ENCODE results near the gene FBXW10B. TPM values are rescaled to one million over a fixed set of nuclear protein-coding genes. Genes with fewer than 3 reads are reported as not detected.
"Not testable (repeated sequence)": the region's sequence is repeated elsewhere in the genome, so short reads cannot be mapped to it uniquely, and the experiment has no call there.

FBXW10B gene
- total and polyA plus RNA-seq, 2 donors (not counting 1 experiment from before 2014, with no cell fraction given): 0.10 to 0.76 TPM

- intact Hi-C loops (cut with micrococcal nuclease); H3K4me3 Mint-ChIP-seq; H3K4me3 ChIP-seq (ENCODE audit: control extremely low read depth in 1 of 5, extremely low read depth in 1 of 5, insufficient read depth in 1 of 5, low read depth in 2 of 5, low read length in 4 of 5); H3K27ac Mint-ChIP-seq; DNase-seq; H3K79me2 ChIP-seq (ENCODE audit: control insufficient read depth, insufficient read depth, low read length); H3K4me2 ChIP-seq (replicated peaks; ENCODE audit: low read depth, low read length, poor library complexity, severe bottlenecking); POLR2A ChIA-PET; H3K9me3 ChIP-seq (ENCODE audit: control extremely low read depth in 1 of 3, control insufficient read depth in 2 of 3, insufficient read depth in 1 of 3, low read length in 2 of 3); H3K4me1 ChIP-seq (ENCODE audit: control insufficient read depth in 2 of 2, insufficient read depth in 2 of 2, low read length in 2 of 2); H2AFZ ChIP-seq (ENCODE audit: insufficient read depth, low read depth, low read length, poor library complexity, severe bottlenecking); CTCF ChIA-PET; H4K20me1 ChIP-seq (ENCODE audit: control insufficient read depth, insufficient read depth, low read length, poor library complexity, severe bottlenecking); H3K9ac ChIP-seq (ENCODE audit: low read length); H3K36me3 ChIP-seq (replicated peaks in 1 of 2; ENCODE audit: control extremely low read depth in 1 of 2, control insufficient read depth in 1 of 2, extremely low read depth in 1 of 2, insufficient read depth in 2 of 2, low read length in 1 of 2); H3K9me3 Mint-ChIP-seq (ENCODE audit: insufficient read depth); H3K27ac ChIP-seq (ENCODE audit: low read length in 2 of 2); ATAC-seq (ENCODE audit: low read depth): not testable (repeated sequence)
- WGBS (ENCODE audit: insufficient coverage): no CpG with 5 or more reads among the region's 8 CpGs
- peaks cover 23% of the 10 kb centered on the region for H3K27me3 Mint-ChIP-seq
- H3K4me1 Mint-ChIP-seq: peaks cover 12% of the 10 kb centered on the region
- H3K27me3 ChIP-seq (replicated peaks in 1 of 4; ENCODE audit: control extremely low read depth in 1 of 4, control insufficient read depth in 3 of 4, insufficient read depth in 4 of 4, low read length in 3 of 4): peaks cover 0 to 41% (median 10%) of the 10 kb centered on the region in 4 experiments
Observed at GRCh38 chr17:15592960-15593359, 26.5 kb downstream of the FBXW10B start.

- WGBS (ENCODE audit: insufficient coverage): 0% methylated on average over 1 of the region's 5 CpGs
- intact Hi-C loops (cut with micrococcal nuclease); H3K4me3 ChIP-seq (ENCODE audit: control extremely low read depth in 1 of 5, extremely low read depth in 1 of 5, insufficient read depth in 1 of 5, low read depth in 2 of 5, low read length in 4 of 5); H3K36me3 ChIP-seq (replicated peaks in 1 of 2; ENCODE audit: control extremely low read depth in 1 of 2, control insufficient read depth in 1 of 2, extremely low read depth in 1 of 2, insufficient read depth in 2 of 2, low read length in 1 of 2); ATAC-seq (ENCODE audit: low read depth); H3K27ac Mint-ChIP-seq; CTCF ChIA-PET; H3K4me1 ChIP-seq (ENCODE audit: control insufficient read depth in 2 of 2, insufficient read depth in 2 of 2, low read length in 2 of 2); POLR2A ChIA-PET; H3K9ac ChIP-seq (ENCODE audit: low read length); H3K9me3 ChIP-seq (ENCODE audit: control extremely low read depth in 1 of 3, control insufficient read depth in 2 of 3, insufficient read depth in 1 of 3, low read length in 2 of 3); H4K20me1 ChIP-seq (ENCODE audit: control insufficient read depth, insufficient read depth, low read length, poor library complexity, severe bottlenecking); DNase-seq; H3K27ac ChIP-seq (ENCODE audit: low read length in 2 of 2); H3K9me3 Mint-ChIP-seq (ENCODE audit: insufficient read depth); H3K79me2 ChIP-seq (ENCODE audit: control insufficient read depth, insufficient read depth, low read length); H3K4me2 ChIP-seq (replicated peaks; ENCODE audit: low read depth, low read length, poor library complexity, severe bottlenecking); H2AFZ ChIP-seq (ENCODE audit: insufficient read depth, low read depth, low read length, poor library complexity, severe bottlenecking); H3K4me3 Mint-ChIP-seq: not testable (repeated sequence)
- peaks cover 28% of the 10 kb centered on the region for H3K27me3 Mint-ChIP-seq
- peaks cover 0 to 40% (median 11%) of the 10 kb centered on the region in 4 experiments for H3K27me3 ChIP-seq (replicated peaks in 1 of 4; ENCODE audit: control extremely low read depth in 1 of 4, control insufficient read depth in 3 of 4, insufficient read depth in 4 of 4, low read length in 3 of 4)
- H3K4me1 Mint-ChIP-seq: peaks cover 12% of the 10 kb centered on the region
Observed at GRCh38 chr17:15591986-15592385, 27.5 kb downstream of the FBXW10B start.

GRCh38 chr17:15590844-15591243 lies 28.7 kb downstream of the FBXW10B start:
- H3K9me3 ChIP-seq (ENCODE audit: control extremely low read depth in 1 of 3, control insufficient read depth in 2 of 3, insufficient read depth in 1 of 3, low read length in 2 of 3); H3K36me3 ChIP-seq (replicated peaks in 1 of 2; ENCODE audit: control extremely low read depth in 1 of 2, control insufficient read depth in 1 of 2, extremely low read depth in 1 of 2, insufficient read depth in 2 of 2, low read length in 1 of 2); H3K27ac ChIP-seq (ENCODE audit: low read length in 2 of 2); H3K4me3 ChIP-seq (ENCODE audit: control extremely low read depth in 1 of 5, extremely low read depth in 1 of 5, insufficient read depth in 1 of 5, low read depth in 2 of 5, low read length in 4 of 5); H3K79me2 ChIP-seq (ENCODE audit: control insufficient read depth, insufficient read depth, low read length); H4K20me1 ChIP-seq (ENCODE audit: control insufficient read depth, insufficient read depth, low read length, poor library complexity, severe bottlenecking); H3K9ac ChIP-seq (ENCODE audit: low read length); DNase-seq; H3K4me2 ChIP-seq (replicated peaks; ENCODE audit: low read depth, low read length, poor library complexity, severe bottlenecking); H3K4me1 ChIP-seq (ENCODE audit: control insufficient read depth in 2 of 2, insufficient read depth in 2 of 2, low read length in 2 of 2); intact Hi-C loops (cut with micrococcal nuclease); CTCF ChIA-PET; H3K9me3 Mint-ChIP-seq (ENCODE audit: insufficient read depth); ATAC-seq (ENCODE audit: low read depth); POLR2A ChIA-PET; H2AFZ ChIP-seq (ENCODE audit: insufficient read depth, low read depth, low read length, poor library complexity, severe bottlenecking); H3K27ac Mint-ChIP-seq; H3K4me3 Mint-ChIP-seq: not testable (repeated sequence)
- H3K27me3 ChIP-seq (replicated peaks in 1 of 4; ENCODE audit: control extremely low read depth in 1 of 4, control insufficient read depth in 3 of 4, insufficient read depth in 4 of 4, low read length in 3 of 4): peaks cover 0 to 42% (median 13%) of the 10 kb centered on the region in 4 experiments
- no CpG with 5 or more reads among the region's 1 CpG for WGBS (ENCODE audit: insufficient coverage)
- Mint-ChIP-seq H3K27me3 (peaks cover 37% of the 10 kb centered on the region), H3K4me1 (peaks cover 12% of the 10 kb centered on the region)

GRCh38 chr17:15589544-15590536 lies 29.7 kb downstream of the FBXW10B start:
- intact Hi-C loops (cut with micrococcal nuclease); DNase-seq; H3K4me3 Mint-ChIP-seq; H3K4me2 ChIP-seq (replicated peaks; ENCODE audit: low read depth, low read length, poor library complexity, severe bottlenecking); H3K9me3 ChIP-seq (ENCODE audit: control extremely low read depth in 1 of 3, control insufficient read depth in 2 of 3, insufficient read depth in 1 of 3, low read length in 2 of 3); H3K27ac Mint-ChIP-seq; H3K79me2 ChIP-seq (ENCODE audit: control insufficient read depth, insufficient read depth, low read length); H2AFZ ChIP-seq (ENCODE audit: insufficient read depth, low read depth, low read length, poor library complexity, severe bottlenecking); H3K27ac ChIP-seq (ENCODE audit: low read length in 2 of 2); H3K9me3 Mint-ChIP-seq (ENCODE audit: insufficient read depth); ATAC-seq (ENCODE audit: low read depth); CTCF ChIA-PET; H4K20me1 ChIP-seq (ENCODE audit: control insufficient read depth, insufficient read depth, low read length, poor library complexity, severe bottlenecking); H3K9ac ChIP-seq (ENCODE audit: low read length); H3K4me1 ChIP-seq (ENCODE audit: control insufficient read depth in 2 of 2, insufficient read depth in 2 of 2, low read length in 2 of 2); H3K4me3 ChIP-seq (ENCODE audit: control extremely low read depth in 1 of 5, extremely low read depth in 1 of 5, insufficient read depth in 1 of 5, low read depth in 2 of 5, low read length in 4 of 5); POLR2A ChIA-PET; H3K36me3 ChIP-seq (replicated peaks in 1 of 2; ENCODE audit: control extremely low read depth in 1 of 2, control insufficient read depth in 1 of 2, extremely low read depth in 1 of 2, insufficient read depth in 2 of 2, low read length in 1 of 2): not testable (repeated sequence)
- WGBS (ENCODE audit: insufficient coverage): 0% methylated on average over 5 of the region's 17 CpGs
- peaks cover 0 to 39% (median 13%) of the 10 kb centered on the region in 4 experiments for H3K27me3 ChIP-seq (replicated peaks in 1 of 4; ENCODE audit: control extremely low read depth in 1 of 4, control insufficient read depth in 3 of 4, insufficient read depth in 4 of 4, low read length in 3 of 4)
- Mint-ChIP-seq H3K27me3 (peaks cover 33% of the 10 kb centered on the region), H3K4me1 (peaks cover 12% of the 10 kb centered on the region)
